MM.1S (cell line): ENCODE results near the gene SRP9.

Source experiments
- DNase-seq: peaks from one replicate; pipeline ENCODE4 v3.0.0-alpha.2; 2015
- H2AFZ ChIP-seq: fragments of 300-600 bp; sonication (generic); 2 replicates; pipeline ENCODE4 v1.6.0; 2016; ENCODE audit warnings: antibody characterized with exemption, low read length
- H3F3A ChIP-seq: fragments of 300-600 bp; sonication (generic); 2 replicates; pipeline ENCODE4 v1.6.1; 2016; ENCODE audit warnings: mild to moderate bottlenecking, antibody characterized with exemption, low read length, moderate library complexity, mixed read lengths; ENCODE audit not compliant: insufficient read depth
- H3K27ac ChIP-seq: fragments of 300-600 bp; sonication (generic); 2 replicates; pipeline ENCODE4 v1.5.1; 2016; ENCODE audit warnings: mild to moderate bottlenecking, low read length
- H3K27me3 ChIP-seq: fragments of 300-600 bp; sonication (generic); replicated peaks from 2 replicates; pipeline ENCODE4 v1.6.0; 2016; ENCODE audit warnings: low read length; ENCODE audit not compliant: insufficient read depth
- H3K36me3 ChIP-seq: fragments of 300-600 bp; sonication (generic); replicated peaks from 2 replicates; pipeline ENCODE4 v1.6.1; 2016; ENCODE audit warnings: mild to moderate bottlenecking, low read length, mixed read lengths; ENCODE audit not compliant: insufficient read depth
- H3K4me1 ChIP-seq: fragments of 300-600 bp; sonication (generic); 2 replicates; pipeline ENCODE4 v1.6.1; 2016; ENCODE audit warnings: low read length, mixed read lengths
- H3K4me2 ChIP-seq: fragments of 300-600 bp; sonication (generic); 2 replicates; pipeline ENCODE4 v1.6.0; 2016; ENCODE audit warnings: low read depth, low read length
- H3K4me3 ChIP-seq: fragments of 300-600 bp; sonication (generic); 2 replicates; pipeline ENCODE4 v1.5.1; 2016; ENCODE audit warnings: low read length, mixed read lengths
- H3K79me2 ChIP-seq: fragments of 300-600 bp; sonication (generic); 2 replicates; pipeline ENCODE4 v1.6.1; 2016; ENCODE audit warnings: mixed run types, low read length, mixed read lengths
- H3K9ac ChIP-seq: fragments of 300-600 bp; sonication (generic); 2 replicates; pipeline ENCODE4 v1.6.1; 2016; ENCODE audit warnings: low read length, mixed read lengths
- H3K9me2 ChIP-seq: fragments of 300-600 bp; sonication (generic); replicated peaks from 2 replicates; pipeline ENCODE4 v1.6.1; 2016; ENCODE audit warnings: mild to moderate bottlenecking, low read length, mixed read lengths; ENCODE audit not compliant: insufficient read depth
- H3K9me3 ChIP-seq: fragments of 300-600 bp; sonication (generic); replicated peaks from 2 replicates; pipeline ENCODE4 v1.6.1; 2016; ENCODE audit warnings: mild to moderate bottlenecking, low read length, mixed read lengths; ENCODE audit not compliant: insufficient read depth
- H4K20me1 ChIP-seq: fragments of 300-600 bp; sonication (generic); 2 replicates; pipeline ENCODE4 v1.6.1; 2016; ENCODE audit warnings: mild to moderate bottlenecking, low read length, moderate library complexity, mixed read lengths; ENCODE audit not compliant: insufficient read depth
- EZH2 ChIP-seq: fragments of 300-600 bp; sonication (generic); optimal IDR thresholded peaks from 2 replicates; pipeline ENCODE3; 2017; ENCODE audit warnings: low read depth, mild to moderate bottlenecking, antibody characterized with exemption, low read length, mixed read lengths
- EZH2phosphoT487 ChIP-seq: fragments of 300-600 bp; sonication (generic); IDR thresholded peaks from 2 replicates; pipeline ENCODE4 v1.6.1; 2018; ENCODE audit warnings: antibody characterized with exemption, low read length
- TF ChIP-seq, protein P1 (sequence below): fragments of 300-600 bp; sonication (generic); IDR thresholded peaks from 2 replicates; pipeline ENCODE4 v1.5.1; 2016; ENCODE audit warnings: antibody characterized with exemption, low read length, mixed read lengths

Gene SRP9

DNA sequence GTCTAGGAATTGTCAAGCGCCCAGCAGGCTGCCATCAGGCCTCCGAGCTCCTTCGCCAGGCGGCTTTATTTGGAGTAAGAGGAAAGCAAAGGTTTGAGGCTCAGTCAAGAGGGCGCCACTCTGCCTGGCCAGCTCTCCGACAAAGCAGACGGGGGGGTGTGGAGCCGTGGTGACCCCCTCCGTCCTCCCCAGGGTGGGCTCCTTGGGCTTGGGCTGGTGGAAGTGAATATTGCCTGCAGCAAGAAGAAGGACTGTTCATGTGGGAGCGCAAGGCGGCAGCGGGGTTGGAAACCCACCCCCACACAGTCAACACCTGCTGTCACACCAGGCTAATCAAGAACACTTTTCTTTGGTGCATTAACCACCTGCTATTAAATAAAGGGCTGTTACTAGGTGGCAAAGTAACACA, 46.9 kb downstream of the SRP9 start:
- Histone ChIP-seq H3K4me2 (no peak overlapping the region), H3K27ac (no peak overlapping the region)
- no peak for DNase-seq

DNA sequence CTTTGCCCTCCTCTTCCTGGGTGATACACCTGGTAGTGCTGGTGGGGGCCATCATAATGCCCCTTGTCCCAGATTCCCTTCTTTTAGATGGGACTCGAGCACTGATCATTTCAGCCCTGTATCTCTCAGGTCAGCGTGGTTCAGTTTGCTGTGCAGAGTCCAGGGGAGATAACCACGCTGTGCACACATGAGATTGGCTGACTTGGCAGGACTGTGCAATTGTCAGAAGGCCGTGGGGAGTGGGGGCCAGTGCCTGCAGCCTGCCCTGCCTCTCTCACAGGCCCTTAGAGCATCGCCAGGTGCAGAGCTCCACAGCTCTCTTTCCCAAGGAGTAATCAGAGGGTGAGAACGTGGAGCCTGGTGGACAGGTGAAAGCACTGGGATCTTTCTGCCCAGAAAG, 47.5 kb downstream of the SRP9 start:
- no peak overlapping the region for H3K9ac ChIP-seq

More for the DNA sequence above, 46.9 kb downstream of the SRP9 start:
- Histone ChIP-seq H3K4me1 (no peaks in the 10 kb centered on the region), H3K79me2 (no peaks in the 10 kb centered on the region), H3K27me3 (no peaks in the 10 kb centered on the region), H3K9me2 (no peaks in the 10 kb centered on the region), H4K20me1 (no peaks in the 10 kb centered on the region), H3K4me3 (no peak overlapping the region), H3K36me3 (no peaks in the 10 kb centered on the region), H3K9me3 (no peaks in the 10 kb centered on the region), H3F3A (no peaks in the 10 kb centered on the region), H3K9ac (no peak overlapping the region), H2AFZ (no peak overlapping the region)
- no peak for TF ChIP-seq EZH2
- TF ChIP-seq EZH2phosphoT487: no peak
- TF ChIP-seq, protein P1, sequence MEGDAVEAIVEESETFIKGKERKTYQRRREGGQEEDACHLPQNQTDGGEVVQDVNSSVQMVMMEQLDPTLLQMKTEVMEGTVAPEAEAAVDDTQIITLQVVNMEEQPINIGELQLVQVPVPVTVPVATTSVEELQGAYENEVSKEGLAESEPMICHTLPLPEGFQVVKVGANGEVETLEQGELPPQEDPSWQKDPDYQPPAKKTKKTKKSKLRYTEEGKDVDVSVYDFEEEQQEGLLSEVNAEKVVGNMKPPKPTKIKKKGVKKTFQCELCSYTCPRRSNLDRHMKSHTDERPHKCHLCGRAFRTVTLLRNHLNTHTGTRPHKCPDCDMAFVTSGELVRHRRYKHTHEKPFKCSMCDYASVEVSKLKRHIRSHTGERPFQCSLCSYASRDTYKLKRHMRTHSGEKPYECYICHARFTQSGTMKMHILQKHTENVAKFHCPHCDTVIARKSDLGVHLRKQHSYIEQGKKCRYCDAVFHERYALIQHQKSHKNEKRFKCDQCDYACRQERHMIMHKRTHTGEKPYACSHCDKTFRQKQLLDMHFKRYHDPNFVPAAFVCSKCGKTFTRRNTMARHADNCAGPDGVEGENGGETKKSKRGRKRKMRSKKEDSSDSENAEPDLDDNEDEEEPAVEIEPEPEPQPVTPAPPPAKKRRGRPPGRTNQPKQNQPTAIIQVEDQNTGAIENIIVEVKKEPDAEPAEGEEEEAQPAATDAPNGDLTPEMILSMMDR: no peak

DNA sequence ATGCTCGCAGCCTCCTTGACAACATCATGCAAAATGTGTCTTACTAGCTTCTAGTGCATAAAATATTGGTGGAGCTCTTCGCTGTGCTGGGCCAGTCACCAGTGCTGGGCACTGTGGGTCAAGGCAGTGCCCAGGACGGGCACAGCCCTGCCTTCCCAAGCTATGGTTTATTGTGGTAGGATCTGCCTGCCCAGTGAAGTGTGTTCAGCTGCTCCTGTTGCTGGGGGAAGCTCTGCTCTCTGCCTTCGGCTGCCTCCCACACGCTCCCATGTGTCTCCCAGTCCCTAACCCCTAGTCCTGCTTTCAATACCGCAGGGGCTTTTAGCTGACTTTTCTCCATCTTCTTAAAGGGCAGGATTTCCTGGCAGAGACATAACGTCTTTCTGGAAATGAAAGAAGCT, 48.0 kb downstream of the SRP9 start:
- no peaks in the 10 kb centered on the region for H3K9me3 ChIP-seq
- no peaks in the 10 kb centered on the region for H3K4me1 ChIP-seq
- H3K27ac ChIP-seq: no peak overlapping the region
- no peaks in the 10 kb centered on the region for H3K9me2 ChIP-seq
- no peak overlapping the region for H3K4me2 ChIP-seq
- H4K20me1 ChIP-seq: no peaks in the 10 kb centered on the region
- H3K9ac ChIP-seq: no peak overlapping the region
- no peaks in the 10 kb centered on the region for H3F3A ChIP-seq
- no peak for DNase-seq
- no peak overlapping the region for H3K4me3 ChIP-seq
- H3K36me3 ChIP-seq: no peaks in the 10 kb centered on the region
- H2AFZ ChIP-seq: no peak overlapping the region
- H3K27me3 ChIP-seq: no peaks in the 10 kb centered on the region
- H3K79me2 ChIP-seq: no peaks in the 10 kb centered on the region
- TF ChIP-seq EZH2 (no peak), EZH2phosphoT487 (no peak)
- TF ChIP-seq, protein P1: no peak

More for the DNA sequence above, 47.5 kb downstream of the SRP9 start:
- H3K27ac ChIP-seq: no peak overlapping the region
- no peaks in the 10 kb centered on the region for H3K27me3 ChIP-seq
- H3K4me1 ChIP-seq: no peaks in the 10 kb centered on the region
- no peaks in the 10 kb centered on the region for H4K20me1 ChIP-seq
- H3K36me3 ChIP-seq: no peaks in the 10 kb centered on the region
- no peak overlapping the region for H2AFZ ChIP-seq
- H3K9me3 ChIP-seq: no peaks in the 10 kb centered on the region
- no peak for TF ChIP-seq EZH2
- no peak for TF ChIP-seq EZH2phosphoT487
- TF ChIP-seq, protein P1: no peak
- H3K4me2 ChIP-seq: no peak overlapping the region
- no peak for DNase-seq
- no peak overlapping the region for H3K4me3 ChIP-seq
- H3K9me2 ChIP-seq: no peaks in the 10 kb centered on the region
- no peaks in the 10 kb centered on the region for H3K79me2 ChIP-seq
- H3F3A ChIP-seq: no peaks in the 10 kb centered on the region

DNA sequence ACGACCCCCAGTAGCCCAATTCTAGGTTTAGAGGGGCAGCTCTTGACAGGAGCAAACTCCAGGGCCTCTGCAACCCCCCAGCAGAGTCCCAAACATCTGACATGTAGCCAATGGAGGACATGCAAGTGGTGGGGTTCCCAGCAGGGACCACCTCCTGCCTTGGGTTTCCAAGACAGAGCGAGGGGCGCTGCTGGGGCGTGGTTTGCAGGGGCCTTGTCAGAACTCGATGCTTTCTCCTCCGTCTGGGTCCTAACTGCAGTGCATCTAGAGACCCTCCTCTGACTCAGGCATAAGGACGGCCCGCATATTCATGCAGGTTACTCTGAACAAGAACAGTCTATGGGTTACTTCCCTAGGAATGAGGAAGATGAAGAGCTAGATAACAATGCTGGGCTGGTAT, 49.5 kb downstream of the SRP9 start:
- DNase-seq: no peak

More for the DNA sequence above, 49.5 kb downstream of the SRP9 start:
- Histone ChIP-seq H3K79me2 (no peaks in the 10 kb centered on the region), H3K36me3 (no peaks in the 10 kb centered on the region), H3F3A (no peaks in the 10 kb centered on the region), H3K9me2 (no peaks in the 10 kb centered on the region), H4K20me1 (no peaks in the 10 kb centered on the region), H3K27me3 (no peaks in the 10 kb centered on the region), H2AFZ (no peak overlapping the region), H3K9ac (no peak overlapping the region), H3K27ac (no peak overlapping the region), H3K4me1 (no peaks in the 10 kb centered on the region), H3K4me2 (no peak overlapping the region), H3K9me3 (no peaks in the 10 kb centered on the region), H3K4me3 (no peak overlapping the region)
- TF ChIP-seq, protein P1: no peak
